K562 (cell line): ENCODE data around the gene RHOBTB3. TPM values are rescaled to one million over a fixed set of nuclear protein-coding genes. Genes with fewer than 3 reads are reported as not detected.

Experiments
- BCL6 ChIP-seq: fragments of 250-450 bp; sonication (Bioruptor Pico); IDR thresholded peaks from 2 replicates; pipeline ENCODE4 v1.4.0; 2020
- CAMTA2 ChIP-seq: fragments of 250-450 bp; sonication (Bioruptor Pico); conservative IDR thresholded peaks from 2 replicates; pipeline ENCODE4 v1.5.1; 2022
- COPS2 ChIP-seq: fragments of 450-650 bp; conservative IDR thresholded peaks from 2 replicates; pipeline ENCODE4 v1.6.1; 2016; ENCODE audit warnings: mild to moderate bottlenecking, moderate library complexity
- CTBP1 ChIP-seq: fragments of 450-650 bp; IDR thresholded peaks from 2 replicates; pipeline ENCODE4 v1.6.1; 2016; ENCODE audit warnings: borderline replicate concordance
- ETV5 ChIP-seq: sonication (generic); formaldehyde crosslinking; IDR thresholded peaks from 2 replicates; pipeline ENCODE4 v1.4.0; 2020; ENCODE audit warnings: low read depth, mild to moderate bottlenecking, missing genetic modification reagents
- HDAC8 ChIP-seq: fragments of 450-650 bp; IDR thresholded peaks from 2 replicates; pipeline ENCODE4 v1.6.1; 2016; ENCODE audit warnings: mild to moderate bottlenecking, missing genetic modification characterization, moderate library complexity, missing compliant biosample characterization
- HNRNPK ChIP-seq: fragments of 200-400 bp; formaldehyde crosslinking; IDR thresholded peaks from one replicate; pipeline ENCODE4 v1.6.1; 2018; ENCODE audit warnings: mild to moderate bottlenecking, low read depth, low read length; ENCODE audit not compliant: poor library complexity, severe bottlenecking
- KDM1A ChIP-seq, 2 experiments: fragments of 450-650 bp; IDR thresholded peaks; 2 replicates each; pipeline ENCODE4 v1.6.1; 2016; ENCODE audit warnings: mild to moderate bottlenecking in 2 of 2
- KLF1 ChIP-seq: fragments of 450-650 bp; IDR thresholded peaks from 2 replicates; pipeline ENCODE4 v1.6.1; 2016; ENCODE audit warnings: missing genetic modification characterization, missing compliant biosample characterization
- MAZ ChIP-seq, 2 experiments: fragments of 450-650 bp in 1 of 2; sonication (generic) in 1 of 2; formaldehyde crosslinking; IDR thresholded peaks in 1 of 2; conservative IDR thresholded peaks in 1 of 2; 2 replicates each; pipeline versions ENCODE4 v1.4.0 to v1.5.0; 2020; ENCODE audit warnings: mild to moderate bottlenecking in 1 of 2, missing genetic modification reagents in 1 of 2
- MTA3 ChIP-seq: fragments of 450-650 bp; formaldehyde crosslinking; IDR thresholded peaks from 2 replicates; pipeline ENCODE4 v1.6.1; 2017; ENCODE audit warnings: mild to moderate bottlenecking, borderline replicate concordance
- NBN ChIP-seq: fragments of 450-650 bp; IDR thresholded peaks from 2 replicates; pipeline ENCODE4 v1.6.1; 2016; ENCODE audit warnings: low read depth, mild to moderate bottlenecking
- NFRKB ChIP-seq: fragments of 450-650 bp; IDR thresholded peaks from 2 replicates; pipeline ENCODE4 v1.6.1; 2016; ENCODE audit warnings: low read depth
- NR0B1 ChIP-seq: fragments of 450-650 bp; IDR thresholded peaks from one replicate; pipeline ENCODE4 v1.6.1; 2018; ENCODE audit warnings: mild to moderate bottlenecking, moderate library complexity; ENCODE audit not compliant: partially characterized antibody
- RFX7 ChIP-seq: fragments of 250-450 bp; sonication (Bioruptor Pico); IDR thresholded peaks from 2 replicates; pipeline ENCODE4 v1.5.1; 2021; ENCODE audit warnings: mild to moderate bottlenecking
- SMAD2 ChIP-seq: fragments of 150-350 bp; IDR thresholded peaks from 2 replicates; pipeline ENCODE4 v1.6.1; 2014; ENCODE audit warnings: low read depth, mild to moderate bottlenecking, low read length
- TBP ChIP-seq: optimal IDR thresholded peaks from 2 replicates; pipeline ENCODE3; 2011; ENCODE audit warnings: low read depth, low read length, improper control_type of control experiment
- TRIM25 ChIP-seq: fragments of 450-650 bp; IDR thresholded peaks from 2 replicates; pipeline ENCODE4 v1.7.0; 2016; ENCODE audit warnings: borderline replicate concordance
- USF1 ChIP-seq: sonication (generic); formaldehyde crosslinking; IDR thresholded peaks from 2 replicates; pipeline ENCODE4 v1.9.0; 2022; ENCODE audit warnings: mild to moderate bottlenecking, missing genetic modification reagents
- ZBTB8A ChIP-seq: fragments of 450-650 bp; IDR thresholded peaks from 2 replicates; pipeline ENCODE4 v1.6.1; 2018; ENCODE audit warnings: mild to moderate bottlenecking, moderate library complexity; ENCODE audit not compliant: partially characterized antibody
- ZC3H11A ChIP-seq: IDR thresholded peaks from 2 replicates; pipeline ENCODE4 v1.6.1; 2012; ENCODE audit warnings: low read depth, low read length, improper control_type of control experiment
- ZNF165 ChIP-seq: fragments of 250-450 bp; sonication (Bioruptor Pico); IDR thresholded peaks from 2 replicates; pipeline ENCODE4 v1.4.0; 2020; ENCODE audit warnings: borderline replicate concordance
- ZNF197 ChIP-seq: fragments of 200-800 bp; sonication (Bioruptor generic); IDR thresholded peaks from 2 replicates; pipeline ENCODE4 v1.6.1; 2016; ENCODE audit warnings: low read depth, missing genetic modification characterization, missing compliant biosample characterization
- ZNF280A ChIP-seq: fragments of 450-650 bp; IDR thresholded peaks from 2 replicates; pipeline ENCODE4 v1.6.1; 2018; ENCODE audit warnings: mild to moderate bottlenecking, low read depth; ENCODE audit not compliant: partially characterized antibody
- ZNF57 ChIP-seq: fragments of 450-650 bp; formaldehyde crosslinking; IDR thresholded peaks from 2 replicates; pipeline ENCODE4 v1.4.0; 2020; ENCODE audit warnings: mild to moderate bottlenecking, moderate library complexity
- ZNF668 ChIP-seq: fragments of 250-450 bp; sonication (Bioruptor Pico); IDR thresholded peaks from 2 replicates; pipeline ENCODE4 v1.8.0; 2022; ENCODE audit warnings: mild to moderate bottlenecking, inconsistent platforms
- polyA plus RNA-seq, 8 experiments: library from polyadenylated mRNA; depleted of rRNA in 4 of 8; stranded (reverse) in 5 of 8; unstranded in 3 of 8; fragments of >200 nt; fragmentation: Nextera tagmentation in 2 of 8; fragmentation: Illumina TruSeq in 1 of 8; extraction: Ambion mirVana in 2 of 8; extraction: Trizol in 1 of 8; gene quantifications; 2 replicates each; pipeline versions ENCODE4 v1.2.1 to v1.2.3, GENCODE V29; 2011 to 2014; ENCODE audit warnings: inconsistent platforms in 1 of 8, missing spikeins in 1 of 8
- total RNA-seq, 7 experiments: library from RNA; depleted of rRNA in 6 of 7; stranded (reverse); fragments of >200 nt in 6 of 7; fragmentation: Illumina TruSeq in 2 of 7; extraction: Trizol in 2 of 7; gene quantifications; 2 replicates each; pipeline versions ENCODE4 v1.2.1 to v1.2.3, GENCODE V29; 2011 to 2021; ENCODE audit warnings: low replicate concordance in 1 of 7

Gene RHOBTB3
- total and polyA plus RNA-seq, 9 of the 15 experiments (the other 6 are each of a cell fraction or from before 2014, with no cell fraction given) = 39.7 to 143 (median 115) TPM

GRCh38 chr5:95728494-95729114, 2.5 kb upstream of the RHOBTB3 start (continued):
- TF ChIP-seq TRIM25 (no peak), MTA3 (peak; percentile 89; the same call in 1 of the 2 replicates), HDAC8 (tag) (peak; percentile 100), KDM1A (IDR thresholded peaks at IDR 0.05) (peak; percentile 39 to 54; a peak in 2 of 4 replicates), NFRKB (peak; percentile 93), RFX7 (CRISPR knock-in tag) (peak; percentile 98), SMAD2 (no peak), ETV5 (CRISPR knock-in tag) (no peak; the same call in 1 of the 2 replicates), ZNF165 (peak; percentile 99), NR0B1 (no peak), HNRNPK (no peak), CAMTA2 (CRISPR knock-in tag) (peak; percentile 98), ZC3H11A (no peak), MAZ (CRISPR knock-in tag; conservative IDR thresholded peaks at IDR 0.05 in 1 of 2, IDR thresholded peaks at IDR 0.05 in 1 of 2) (peak in 1 of 2 experiments; percentile 99; a peak in 2 of 4 replicates), CTBP1 (peak; percentile 71), COPS2 (no peak), TBP (peak; percentile 80), ZNF57 (peak; percentile 96), ZNF668 (CRISPR knock-in tag) (peak; percentile 100), NBN (peak; percentile 44), ZNF197 (CRISPR knock-in tag) (peak; percentile 100), USF1 (no peak), ZBTB8A (no peak), KLF1 (tag) (peak; percentile 98), ZNF280A (no peak), BCL6 (CRISPR knock-in tag) (peak; percentile 99)
